Glutamatergic neuron (in vitro differentiated cells): ENCODE data around the gene TSSK6. TPM values are rescaled to one million over a fixed set of nuclear protein-coding genes. Genes with fewer than 3 reads are reported as not detected.

Experiments used
- DNase-seq: peaks from one replicate; pipeline ENCODE4 v3.0.0; 2022
- H3K27ac Mint-ChIP-seq: one replicate; pipeline ENCODE4 v1.8.0; 2020; ENCODE audit warnings: mild to moderate bottlenecking, mixed read lengths, inconsistent platforms; ENCODE audit not compliant: unreplicated experiment
- H3K27me3 Mint-ChIP-seq: one replicate; pipeline ENCODE4 v1.8.0; 2020; ENCODE audit warnings: mild to moderate bottlenecking, moderate library complexity, mixed read lengths, inconsistent platforms; ENCODE audit not compliant: unreplicated experiment
- H3K36me3 Mint-ChIP-seq: one replicate; pipeline ENCODE4 v1.8.0; 2020; ENCODE audit warnings: mild to moderate bottlenecking, mixed read lengths, inconsistent platforms; ENCODE audit not compliant: unreplicated experiment
- H3K4me1 Mint-ChIP-seq: one replicate; pipeline ENCODE4 v1.8.0; 2020; ENCODE audit warnings: mild to moderate bottlenecking, low read depth, mixed read lengths, inconsistent platforms; ENCODE audit not compliant: unreplicated experiment
- H3K4me3 Mint-ChIP-seq: one replicate; pipeline ENCODE4 v1.8.0; 2020; ENCODE audit warnings: mild to moderate bottlenecking, mixed read lengths, inconsistent platforms; ENCODE audit not compliant: unreplicated experiment
- H3K9me3 Mint-ChIP-seq: one replicate; pipeline ENCODE4 v1.8.0; 2020; ENCODE audit warnings: mild to moderate bottlenecking, moderate library complexity, mixed read lengths, inconsistent platforms; ENCODE audit not compliant: unreplicated experiment
- CTCF ChIP-seq: fragments of 200-600 bp; sonication (generic); IDR thresholded peaks from one replicate; pipeline ENCODE4 v1.5.0; 2021; ENCODE audit not compliant: partially characterized antibody, unreplicated experiment
- total RNA-seq: library from RNA; stranded (reverse); fragmentation: NEBNext Ultra II Directional; extraction: Animal tissue kit (Norgen Biotek cat#: 25700); gene quantifications from one replicate; pipeline ENCODE4 v1.2.1, GENCODE V29; 2021; ENCODE audit not compliant: unreplicated experiment

Gene TSSK6
- total RNA-seq, 1 donor from 2014 or later = 1.7 TPM

GRCh38 chr19:19552798-19553197 lies 37.5 kb upstream of the TSSK6 start:
- peak; percentile 85 for TF ChIP-seq CTCF
- peaks cover 7% of the 10 kb centered on the region for H3K9me3 Mint-ChIP-seq
- DNase-seq = peak; percentile 87

GRCh38 chr19:19551853-19552192 lies 36.5 kb upstream of the TSSK6 start:
- H3K27ac Mint-ChIP-seq = peak overlapping the region; percentile 64
- peaks cover 5% of the 10 kb centered on the region for H3K36me3 Mint-ChIP-seq
- peaks cover 7% of the 10 kb centered on the region for H3K9me3 Mint-ChIP-seq
- TF ChIP-seq CTCF = no peak
- no peak for DNase-seq
- H3K4me1 Mint-ChIP-seq = peaks cover 11% of the 10 kb centered on the region
- H3K27me3 Mint-ChIP-seq = peaks cover 7% of the 10 kb centered on the region
- peak overlapping the region; percentile 20 for H3K4me3 Mint-ChIP-seq

More at GRCh38 chr19:19552798-19553197, 37.5 kb upstream of the TSSK6 start:
- peaks cover 11% of the 10 kb centered on the region for H3K4me1 Mint-ChIP-seq
- no peak overlapping the region for H3K4me3 Mint-ChIP-seq
- H3K27me3 Mint-ChIP-seq = peaks cover 7% of the 10 kb centered on the region
- peaks cover 5% of the 10 kb centered on the region for H3K36me3 Mint-ChIP-seq
- H3K27ac Mint-ChIP-seq = no peak overlapping the region

- no peak for TF ChIP-seq CTCF
- Mint-ChIP-seq H3K4me3 (no peak overlapping the region), H3K4me1 (peaks cover 14% of the 10 kb centered on the region), H3K27ac (no peak overlapping the region), H3K36me3 (peaks cover 5% of the 10 kb centered on the region), H3K9me3 (peaks cover 7% of the 10 kb centered on the region), H3K27me3 (peaks cover 7% of the 10 kb centered on the region)
- DNase-seq = no peak
These were observed 35.9 kb upstream of the TSSK6 start for GRCh38 chr19:19550972-19551852.

DNA sequence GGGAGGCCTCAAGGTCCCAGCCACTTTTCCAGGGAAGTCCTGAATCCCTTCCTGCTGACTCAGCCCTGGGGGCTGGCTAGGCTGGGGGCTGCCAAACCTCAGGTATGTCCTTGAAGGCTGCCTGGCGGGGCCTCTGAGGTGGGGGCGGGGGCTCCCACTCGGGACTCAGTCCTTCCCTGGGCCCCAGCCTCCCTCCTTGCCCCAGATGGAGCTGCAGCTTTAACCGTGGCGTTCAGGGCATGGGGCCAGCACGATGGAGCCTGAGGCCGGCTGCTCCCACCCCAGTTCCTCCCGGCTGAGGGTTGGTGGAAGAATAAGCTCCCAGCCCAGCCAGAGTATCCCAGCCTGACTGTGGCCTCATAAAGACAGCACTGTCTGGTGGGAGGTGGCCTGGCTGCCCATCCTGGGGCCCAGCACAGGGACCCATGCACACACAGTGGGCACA lies 35.2 kb upstream of the TSSK6 start:
- no peak overlapping the region for H3K27ac Mint-ChIP-seq
- H3K4me3 Mint-ChIP-seq = no peak overlapping the region
- TF ChIP-seq CTCF = no peak
- peaks cover 15% of the 10 kb centered on the region for H3K4me1 Mint-ChIP-seq
- peaks cover 5% of the 10 kb centered on the region for H3K36me3 Mint-ChIP-seq
- H3K9me3 Mint-ChIP-seq = peaks cover 7% of the 10 kb centered on the region
- no peak for DNase-seq
- H3K27me3 Mint-ChIP-seq = peaks cover 7% of the 10 kb centered on the region

DNA sequence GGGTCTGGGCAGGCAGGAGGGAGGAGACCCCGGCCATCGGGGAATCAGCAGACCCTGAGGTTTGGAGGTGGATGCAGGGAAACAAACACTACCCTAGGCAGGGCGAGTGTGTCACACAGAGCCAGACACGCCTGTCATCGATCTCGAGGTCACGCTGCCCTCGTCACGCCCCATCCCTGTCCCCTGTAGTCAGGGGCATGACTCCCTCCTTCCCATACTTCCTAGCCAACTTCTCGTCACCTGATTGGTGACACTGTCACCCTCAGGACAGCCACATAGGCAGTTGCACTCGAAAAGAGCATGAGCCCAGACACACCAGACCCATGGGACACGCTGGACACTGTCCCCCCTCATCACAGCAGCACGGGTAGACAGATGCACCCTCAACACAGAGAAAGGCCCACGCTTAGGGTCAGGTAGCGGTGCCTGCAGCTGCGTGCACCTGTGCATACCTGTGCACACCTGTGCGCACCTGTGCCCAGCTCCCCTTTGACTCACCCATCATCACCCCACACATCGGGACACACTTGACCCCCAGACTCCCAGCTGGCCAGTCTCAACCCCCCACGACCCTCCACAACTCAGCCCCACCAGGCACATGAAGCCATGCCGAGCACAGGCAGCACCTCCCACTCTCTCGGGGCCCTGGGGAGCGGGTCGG lies 34.6 kb upstream of the TSSK6 start:
- Mint-ChIP-seq H3K4me3 (no peak overlapping the region), H3K4me1 (peaks cover 15% of the 10 kb centered on the region), H3K27ac (peak overlapping the region; percentile 59), H3K27me3 (peaks cover 7% of the 10 kb centered on the region), H3K9me3 (peaks cover 7% of the 10 kb centered on the region), H3K36me3 (peaks cover 5% of the 10 kb centered on the region)
- no peak for TF ChIP-seq CTCF
- peak; percentile 15 for DNase-seq
